ENCODE results near the gene MEIOB.
"Not testable (repeated sequence)": the region's sequence is repeated elsewhere in the genome, so short reads cannot be mapped to it uniquely, and the experiment has no call there.

The MEIOB gene, protein sequence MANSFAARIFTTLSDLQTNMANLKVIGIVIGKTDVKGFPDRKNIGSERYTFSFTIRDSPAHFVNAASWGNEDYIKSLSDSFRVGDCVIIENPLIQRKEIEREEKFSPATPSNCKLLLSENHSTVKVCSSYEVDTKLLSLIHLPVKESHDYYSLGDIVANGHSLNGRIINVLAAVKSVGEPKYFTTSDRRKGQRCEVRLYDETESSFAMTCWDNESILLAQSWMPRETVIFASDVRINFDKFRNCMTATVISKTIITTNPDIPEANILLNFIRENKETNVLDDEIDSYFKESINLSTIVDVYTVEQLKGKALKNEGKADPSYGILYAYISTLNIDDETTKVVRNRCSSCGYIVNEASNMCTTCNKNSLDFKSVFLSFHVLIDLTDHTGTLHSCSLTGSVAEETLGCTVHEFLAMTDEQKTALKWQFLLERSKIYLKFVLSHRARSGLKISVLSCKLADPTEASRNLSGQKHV

DNA sequence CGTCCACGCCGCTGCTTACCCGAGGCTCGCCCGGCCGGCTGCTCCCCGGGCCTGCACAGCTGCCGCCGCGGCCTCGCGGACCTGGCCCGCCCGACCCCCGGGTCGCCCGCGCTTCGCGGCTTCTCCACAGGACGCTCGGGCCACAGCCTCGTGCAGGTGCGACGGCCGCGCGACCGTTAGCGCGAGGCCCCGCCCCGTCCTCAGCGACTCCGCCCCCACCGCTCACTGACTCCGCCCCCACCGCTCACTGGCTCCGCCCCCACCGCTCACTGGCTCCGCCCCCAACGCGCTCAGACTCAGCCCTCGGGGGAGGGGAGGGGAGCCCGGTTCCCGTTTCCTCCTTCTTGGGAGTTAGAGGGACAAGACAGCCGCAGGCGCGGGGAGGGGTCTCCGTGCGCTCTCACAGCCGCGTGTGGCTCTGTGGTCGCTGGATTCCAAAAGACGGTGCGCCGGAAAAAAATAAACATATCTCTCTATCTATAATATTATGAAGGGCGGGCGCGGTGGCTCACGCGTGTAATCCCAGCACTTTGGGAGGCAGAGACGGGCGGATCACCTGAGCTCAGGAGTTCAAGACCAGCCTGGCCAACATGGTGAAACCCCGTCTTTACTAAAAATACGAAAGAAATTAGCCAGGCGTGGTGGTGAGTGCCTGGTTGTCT is at the start of gene MEIOB:
TSS of gene MEIOB (minus strand) at position 191 of the 662 bp plus-strand sequence. CDS start 3,989 bp downstream, outside the sequence.
- DNase-seq (ENCODE audit: low read depth, low spot score), result no peak
- peak within 1 kb of the TSS; percentile 83 for H3K27ac ChIP-seq

DNA sequence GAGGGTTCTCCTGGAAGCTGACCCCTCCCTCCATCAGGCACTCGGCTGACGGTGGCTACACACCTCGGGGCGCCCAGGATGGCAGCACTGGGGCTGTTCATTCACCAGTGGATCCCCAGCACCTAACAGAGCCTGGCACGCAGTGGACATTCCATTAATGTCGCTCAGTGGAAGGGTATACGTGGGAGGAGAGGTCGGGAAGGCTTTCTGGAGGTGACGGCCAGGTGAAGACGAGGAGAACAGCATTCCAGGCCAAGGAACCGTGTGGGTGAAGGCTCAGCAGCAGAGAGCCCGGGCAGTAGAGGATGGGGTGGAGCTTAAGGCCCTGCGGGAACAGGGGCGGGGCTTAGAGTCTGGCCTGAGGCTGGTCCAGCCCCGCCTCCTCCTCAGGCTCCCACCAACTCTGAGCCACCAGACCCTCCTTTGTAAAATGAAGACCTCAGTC is 48.8 kb upstream of the MEIOB start:
- no peak overlapping the region for H3K27ac ChIP-seq
- no peak for DNase-seq (ENCODE audit: low read depth, low spot score)

DNA sequence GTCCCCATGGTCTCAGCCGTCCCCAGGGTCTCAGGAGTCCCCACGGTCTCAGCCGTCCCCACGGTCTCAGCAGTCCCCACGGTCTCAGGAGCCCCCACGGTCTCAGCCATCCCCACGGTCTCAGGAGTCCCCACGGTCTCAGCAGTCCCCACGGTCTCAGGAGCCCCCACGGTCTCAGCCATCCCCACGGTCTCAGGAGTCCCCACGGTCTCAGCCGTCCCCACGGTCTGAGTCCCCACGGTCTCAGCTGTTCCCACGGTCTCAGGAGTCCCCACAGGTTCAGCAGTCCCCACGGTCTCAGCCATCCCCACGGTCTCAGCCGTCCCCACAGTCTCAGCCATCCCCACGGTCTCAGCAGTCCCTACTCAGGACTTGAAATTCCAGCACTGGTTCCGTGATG is 48.2 kb upstream of the MEIOB start:
- DNase-seq (ENCODE audit: low read depth, low spot score); H3K27ac ChIP-seq: not testable (repeated sequence)

DNA sequence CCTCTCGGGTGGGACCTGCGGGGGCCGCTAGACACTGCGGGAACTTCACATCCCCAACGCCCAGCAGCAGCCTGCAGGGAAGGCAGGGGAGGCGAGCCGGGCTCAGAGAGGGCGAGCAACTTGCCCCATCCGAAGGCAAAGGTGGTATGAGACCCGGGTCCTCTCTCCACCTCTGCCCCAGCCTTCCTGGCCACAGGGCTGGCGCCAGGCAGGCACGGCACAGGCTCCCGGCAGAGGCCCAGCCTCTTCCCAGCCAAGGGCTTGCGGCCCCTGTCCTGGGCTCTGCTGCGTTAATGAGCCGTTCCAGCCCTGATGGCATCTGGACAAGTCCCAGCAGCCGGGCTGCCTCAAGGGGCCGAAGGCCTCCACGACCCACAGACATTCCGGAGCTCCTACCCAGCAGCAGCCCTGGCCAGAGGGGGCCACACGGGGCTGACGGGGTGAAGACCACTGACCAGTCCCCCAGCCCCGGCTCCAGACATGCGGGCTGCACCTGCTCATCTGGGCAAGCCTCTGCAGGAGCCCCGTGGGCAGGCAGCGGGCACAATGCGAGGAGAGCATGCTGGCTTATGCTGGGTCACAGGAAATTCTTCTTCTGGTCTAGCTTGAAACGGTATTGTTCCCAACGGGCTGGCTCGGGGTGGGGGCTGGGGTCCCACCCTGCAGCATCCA is 47.5 kb upstream of the MEIOB start:
- DNase-seq (ENCODE audit: low read depth, low spot score), result no peak
- no peak overlapping the region for H3K27ac ChIP-seq

DNA sequence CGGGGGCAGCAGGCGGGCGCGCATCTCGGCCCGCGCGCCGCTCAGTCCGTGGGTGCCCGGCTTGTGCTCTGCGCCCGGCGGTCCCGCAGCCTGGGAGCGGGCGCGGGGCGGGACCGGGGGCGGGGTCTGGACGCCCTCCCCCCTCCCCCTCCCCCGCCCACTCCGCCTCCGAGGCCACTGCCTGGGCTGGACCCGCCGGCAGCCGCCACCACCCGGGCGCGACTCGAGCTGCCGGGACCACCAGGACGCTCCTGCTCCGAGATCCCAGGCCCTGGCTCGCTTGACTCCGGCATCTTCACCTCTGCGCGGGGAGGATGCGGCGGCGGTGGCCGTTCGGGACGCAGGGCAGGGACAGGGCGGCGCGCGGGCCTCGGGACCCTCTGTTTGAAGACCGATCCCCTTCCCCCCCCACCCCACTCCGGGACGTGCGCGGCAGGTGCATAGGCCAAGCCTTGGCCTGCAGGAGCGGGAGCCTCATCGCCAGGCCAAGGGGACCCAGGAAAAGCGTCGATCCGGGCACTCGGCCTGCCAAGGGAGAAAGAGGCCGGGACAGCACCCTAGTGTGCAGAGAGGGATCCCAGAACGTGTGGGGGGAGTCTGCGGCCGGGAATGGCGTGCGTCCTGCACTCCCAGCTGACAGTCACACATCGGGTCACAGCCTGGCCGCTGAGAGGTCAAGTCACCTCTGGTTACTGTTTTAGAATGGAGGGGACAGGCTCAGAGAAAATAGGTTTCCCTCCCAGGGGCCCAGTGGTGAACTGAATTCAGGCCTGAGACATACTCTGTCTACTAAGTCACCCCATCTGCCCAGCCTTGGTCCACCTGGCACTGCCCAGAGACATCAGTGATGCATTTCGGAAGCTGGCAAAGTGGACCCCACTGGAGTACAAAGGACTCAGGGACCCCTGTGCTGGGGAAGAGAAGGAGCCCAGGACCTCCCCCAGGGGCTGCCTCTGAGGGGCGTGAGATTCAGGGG is 46.7 kb upstream of the MEIOB start, which contains the start of gene HS3ST6:
TSS of gene HS3ST6 (minus strand) at position 65 of the 976 bp plus-strand sequence. CDS start 92 bp downstream, outside the sequence.
- DNase-seq (ENCODE audit: low read depth, low spot score), result no peak

DNA sequence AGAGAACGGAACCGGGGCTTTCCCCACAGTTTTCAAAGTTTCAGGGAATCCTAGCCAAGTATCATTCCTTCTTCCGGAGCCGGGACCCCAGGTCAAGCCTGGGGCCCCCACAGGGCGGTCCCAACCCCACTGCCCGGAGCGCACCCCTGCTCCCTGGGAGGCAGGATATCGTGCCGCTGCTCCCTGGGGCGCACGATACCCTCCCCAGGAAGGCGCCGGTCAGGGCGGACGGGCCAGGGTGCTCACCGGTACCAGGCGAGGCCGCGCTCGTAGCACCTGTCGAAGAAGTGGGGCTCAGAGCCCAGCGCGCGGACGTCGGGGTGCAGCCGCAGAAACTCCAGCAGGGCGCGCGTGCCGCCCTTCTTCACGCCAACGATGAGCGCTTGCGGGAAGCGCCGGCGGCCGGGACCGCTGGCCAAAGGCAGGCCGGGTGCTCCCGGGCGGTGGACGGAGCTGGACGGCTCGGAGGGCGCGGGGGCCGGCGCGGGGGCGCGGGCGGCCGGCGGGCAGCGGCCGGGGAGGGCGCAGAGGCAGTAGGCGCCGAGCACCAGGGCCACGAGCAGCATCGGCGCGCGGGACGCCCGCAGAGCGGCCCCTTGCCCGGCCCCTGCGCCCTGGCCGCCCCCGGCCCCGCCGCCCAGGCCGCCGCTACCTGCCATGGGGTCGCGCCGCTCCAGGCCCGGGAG is 45.8 kb upstream of the MEIOB start:
- DNase-seq (ENCODE audit: low read depth, low spot score), result no peak
- H3K27ac ChIP-seq, result no peak overlapping the region

More for the DNA sequence above, 46.7 kb upstream of the MEIOB start, which contains the start of gene HS3ST6:
- H3K27ac ChIP-seq, result no peak within 1 kb of the TSS

DNA sequence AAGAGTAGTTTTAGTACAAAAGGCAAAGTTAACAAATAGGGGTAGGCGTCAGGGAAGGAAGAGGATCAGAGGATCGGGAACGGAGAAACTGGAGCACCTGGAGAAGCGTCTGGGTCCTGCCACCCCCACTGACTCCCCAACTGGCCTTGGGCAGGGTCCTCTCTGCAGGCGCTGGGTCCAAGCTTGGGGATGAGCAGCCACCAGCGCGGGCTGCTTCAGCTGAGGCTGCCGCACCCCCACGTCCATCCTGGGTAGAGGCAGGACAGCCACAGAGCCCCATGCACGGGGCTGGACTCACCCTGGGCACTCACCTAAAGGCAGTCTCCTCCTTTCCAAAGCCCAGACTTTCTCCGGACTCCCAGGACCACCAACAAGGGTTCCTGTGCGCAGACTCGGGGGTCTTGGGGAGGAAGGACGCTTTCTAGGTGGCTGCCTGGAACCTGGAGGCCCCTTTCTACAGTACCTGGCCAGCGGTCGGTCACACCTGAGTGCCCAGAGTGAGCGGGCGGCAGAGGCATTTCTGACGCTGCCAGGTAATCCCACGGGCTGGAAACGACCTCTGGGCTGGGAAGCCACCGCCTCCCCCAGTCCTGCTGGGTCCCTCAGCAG is 45.2 kb upstream of the MEIOB start:
- no peak overlapping the region for H3K27ac ChIP-seq
- DNase-seq (ENCODE audit: low read depth, low spot score), result no peak

DNA sequence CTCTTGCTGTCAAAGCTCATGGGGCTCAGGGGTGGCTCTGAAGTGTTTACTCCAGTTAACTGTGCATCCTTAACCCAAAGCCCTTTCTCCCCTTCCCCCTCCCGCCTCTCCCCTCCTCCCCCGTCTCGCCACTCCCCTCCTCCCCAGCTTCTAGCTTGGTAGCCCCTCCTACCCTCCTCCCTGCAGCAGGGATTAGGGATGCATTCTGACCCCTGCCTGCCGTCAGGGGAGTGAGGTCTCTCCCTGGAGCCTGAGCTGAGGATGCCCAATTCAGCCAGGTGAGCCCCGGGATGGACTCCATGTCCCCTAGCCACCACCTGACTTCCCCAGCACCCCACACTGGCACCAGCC is 44.7 kb upstream of the MEIOB start:
- no peak overlapping the region for H3K27ac ChIP-seq
- DNase-seq (ENCODE audit: low read depth, low spot score), result no peak

DNA sequence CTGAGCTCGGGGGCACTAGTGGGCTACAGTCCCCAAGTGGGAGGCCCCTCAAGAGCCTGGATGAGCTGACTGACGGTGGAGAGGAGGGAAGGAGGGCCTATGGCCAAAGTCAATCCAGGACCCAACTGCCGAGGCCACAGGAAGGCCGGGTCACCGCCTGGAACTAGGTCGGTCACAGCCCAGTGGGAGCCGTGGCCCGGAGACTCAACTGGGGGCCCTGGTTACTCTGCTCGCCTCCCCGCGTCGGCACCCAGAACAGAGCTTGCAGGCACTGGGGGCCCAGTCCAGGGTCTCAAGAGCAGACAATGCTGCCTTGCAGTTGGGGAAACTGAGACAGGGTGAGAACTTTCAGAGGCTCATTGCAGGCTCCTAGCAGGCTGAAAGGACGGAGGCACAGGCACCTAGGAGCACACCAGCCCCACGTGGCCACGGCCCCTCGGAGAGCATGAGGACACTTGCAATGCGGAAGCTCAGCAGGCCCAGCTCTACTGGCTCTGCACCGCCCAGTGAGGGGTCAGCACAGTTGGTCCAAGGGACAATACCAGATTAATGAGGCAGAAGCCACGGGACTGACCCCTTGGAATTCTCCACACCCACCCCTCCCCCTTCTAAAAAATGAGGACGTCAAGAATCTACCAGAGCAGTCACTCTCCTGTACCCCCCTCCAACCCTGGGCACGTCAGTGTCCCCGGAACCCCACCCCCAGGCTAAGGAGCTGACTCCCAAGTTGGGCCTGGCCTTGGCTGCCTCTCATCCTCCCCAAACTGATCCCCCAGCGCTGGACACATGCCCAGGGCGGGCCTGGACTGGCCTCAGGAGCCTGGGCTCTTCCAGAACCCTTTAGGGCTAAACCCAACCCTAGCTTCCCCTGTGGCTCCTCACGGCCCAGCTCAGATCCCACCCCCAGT is 44.0 kb upstream of the MEIOB start:
- DNase-seq (ENCODE audit: low read depth, low spot score), result no peak

DNA sequence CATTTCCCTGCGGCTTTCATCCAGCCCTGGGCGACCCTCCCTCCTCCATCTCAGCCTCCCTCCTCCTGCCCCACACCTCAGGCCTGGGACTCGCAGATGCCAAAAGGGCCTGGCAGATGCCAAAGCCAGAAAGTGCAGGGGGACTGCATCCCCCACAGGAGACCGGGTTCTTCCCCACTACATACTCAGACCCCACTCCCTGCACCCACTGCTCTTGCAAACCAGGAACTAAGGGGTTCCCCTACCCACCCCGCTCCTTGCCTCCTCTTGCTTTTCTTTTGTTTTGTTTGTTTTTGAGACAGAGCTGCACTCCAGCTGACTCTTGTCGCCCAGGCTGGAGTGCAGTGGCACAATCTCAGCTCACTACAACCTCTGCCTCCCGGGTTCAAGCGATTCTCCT is 43.0 kb upstream of the MEIOB start:
- no peak for DNase-seq (ENCODE audit: low read depth, low spot score)

More for the DNA sequence above, 44.0 kb upstream of the MEIOB start:
- H3K27ac ChIP-seq, result no peak overlapping the region

DNA sequence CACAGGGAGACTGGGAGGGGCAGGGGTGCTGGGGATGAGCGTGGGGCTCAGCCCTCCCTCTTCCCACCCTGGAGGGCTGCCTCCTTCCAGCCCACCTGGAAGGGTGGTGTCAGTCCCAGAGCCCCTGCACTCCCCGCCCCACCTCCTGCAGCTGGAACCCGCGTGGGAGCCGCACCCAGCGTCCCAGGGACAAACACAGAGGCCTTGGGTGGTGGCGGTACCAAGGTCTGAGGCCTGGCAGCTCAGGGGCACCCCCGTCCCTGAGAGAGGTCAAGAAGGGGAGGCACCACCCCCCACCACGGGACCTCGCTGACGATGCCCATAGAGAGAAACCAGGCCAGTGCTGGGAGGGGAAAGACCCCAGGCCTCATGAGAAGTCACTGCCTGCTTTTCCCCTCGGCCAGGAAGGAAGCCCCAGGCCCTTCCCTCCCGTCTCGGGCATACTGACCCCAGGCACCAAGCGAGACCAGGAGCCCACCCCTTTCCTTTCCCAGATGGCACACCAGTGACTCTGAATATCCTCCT is 42.2 kb upstream of the MEIOB start:
- no peak overlapping the region for H3K27ac ChIP-seq
- no peak for DNase-seq (ENCODE audit: low read depth, low spot score)

More for the DNA sequence above, 43.0 kb upstream of the MEIOB start:
- no peak overlapping the region for H3K27ac ChIP-seq

DNA sequence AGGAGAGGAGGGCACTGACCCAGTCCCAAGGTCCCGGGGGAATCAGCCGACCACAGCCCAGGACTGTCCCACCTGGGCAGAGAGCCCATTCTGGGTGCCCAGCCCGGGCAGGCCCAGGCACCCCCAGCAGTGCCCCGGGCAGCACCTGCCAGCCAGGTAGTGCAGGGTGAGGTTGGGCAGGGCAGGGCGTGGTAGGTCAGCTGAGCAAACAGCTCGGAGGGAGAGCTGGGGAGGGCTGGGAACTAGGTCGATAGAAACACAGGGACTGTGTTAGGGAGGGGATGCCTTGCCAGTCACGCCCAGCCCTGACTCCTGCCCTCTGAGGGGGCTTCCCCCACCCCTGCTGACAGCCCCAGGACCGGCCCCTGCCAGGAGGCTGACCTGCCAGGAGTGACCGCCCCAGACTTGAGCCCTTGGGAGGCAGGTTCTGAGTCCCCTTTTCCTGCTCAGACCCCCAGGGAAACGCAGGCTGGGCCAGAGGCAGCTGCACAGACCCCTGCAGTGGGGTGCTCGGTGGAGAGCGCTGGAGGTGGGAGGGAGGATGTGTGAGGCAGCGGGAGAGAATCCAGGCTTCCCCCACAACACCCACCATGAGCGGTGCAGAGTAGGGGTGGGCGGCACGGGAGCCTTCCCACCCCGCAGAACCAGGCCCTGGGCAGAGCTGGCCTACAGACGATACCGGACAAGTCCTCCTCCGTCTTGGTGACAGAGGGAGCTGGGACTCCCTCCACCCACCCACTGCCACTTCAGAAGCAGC is 41.5 kb upstream of the MEIOB start:
- no peak overlapping the region for H3K27ac ChIP-seq
- DNase-seq (ENCODE audit: low read depth, low spot score), result peak; percentile 22

DNA sequence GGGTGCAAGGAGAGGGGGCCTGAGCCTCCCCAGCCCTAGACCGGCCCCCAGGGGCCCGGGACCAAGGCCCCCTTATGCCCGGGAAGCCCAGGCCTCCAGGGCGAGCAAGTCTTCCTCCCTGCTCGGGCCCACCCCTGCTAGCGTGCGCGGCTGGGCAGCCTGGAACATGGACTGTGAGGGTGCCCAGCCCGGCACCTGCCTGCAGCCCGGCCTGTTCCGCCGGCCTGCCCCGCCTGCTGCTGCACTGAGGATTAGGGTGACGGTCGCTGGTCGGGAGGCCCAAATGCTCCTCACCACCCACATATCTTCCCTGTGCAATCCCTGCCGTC is 40.2 kb upstream of the MEIOB start:
- no peak overlapping the region for H3K27ac ChIP-seq
- DNase-seq (ENCODE audit: low read depth, low spot score), result no peak

DNA sequence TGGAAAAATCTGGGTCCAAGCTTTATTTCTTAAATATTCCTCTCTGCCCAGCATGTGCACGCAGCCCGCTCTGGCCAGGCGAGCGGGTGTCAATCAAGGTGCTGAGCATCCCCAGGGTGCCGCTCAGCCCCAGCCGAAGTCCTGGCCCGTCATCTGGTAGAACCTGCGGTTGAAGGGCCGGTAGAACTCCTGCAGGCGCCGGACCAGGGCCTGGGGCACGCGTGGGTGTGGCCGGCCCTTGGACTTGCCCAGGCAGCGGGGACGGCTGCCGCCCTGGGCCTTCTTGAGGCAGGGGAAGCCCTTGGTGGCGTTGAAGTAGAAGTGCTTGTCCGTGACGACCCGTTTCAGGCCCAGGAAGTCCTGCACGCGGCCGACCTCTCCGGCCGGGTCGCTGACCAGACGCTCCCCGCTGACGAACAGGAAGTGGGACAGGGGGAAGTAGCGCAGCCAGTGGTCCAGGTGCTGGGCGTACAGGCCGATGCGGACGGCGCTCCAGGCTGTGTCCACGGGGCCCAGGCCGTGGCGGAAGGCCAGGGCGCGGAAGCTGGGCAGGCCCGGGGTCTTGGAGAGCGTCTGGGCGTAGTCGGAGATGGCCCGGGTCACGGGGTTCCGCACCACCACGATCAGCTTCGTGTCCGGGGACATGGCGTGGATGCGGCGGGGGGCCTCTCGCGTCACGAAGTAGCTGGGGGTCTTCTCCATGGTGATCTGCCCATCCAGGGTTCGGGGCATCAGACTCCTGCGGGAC is 39.7 kb upstream of the MEIOB start:
- H3K27ac ChIP-seq, result no peak overlapping the region
- DNase-seq (ENCODE audit: low read depth, low spot score), result no peak

DNA sequence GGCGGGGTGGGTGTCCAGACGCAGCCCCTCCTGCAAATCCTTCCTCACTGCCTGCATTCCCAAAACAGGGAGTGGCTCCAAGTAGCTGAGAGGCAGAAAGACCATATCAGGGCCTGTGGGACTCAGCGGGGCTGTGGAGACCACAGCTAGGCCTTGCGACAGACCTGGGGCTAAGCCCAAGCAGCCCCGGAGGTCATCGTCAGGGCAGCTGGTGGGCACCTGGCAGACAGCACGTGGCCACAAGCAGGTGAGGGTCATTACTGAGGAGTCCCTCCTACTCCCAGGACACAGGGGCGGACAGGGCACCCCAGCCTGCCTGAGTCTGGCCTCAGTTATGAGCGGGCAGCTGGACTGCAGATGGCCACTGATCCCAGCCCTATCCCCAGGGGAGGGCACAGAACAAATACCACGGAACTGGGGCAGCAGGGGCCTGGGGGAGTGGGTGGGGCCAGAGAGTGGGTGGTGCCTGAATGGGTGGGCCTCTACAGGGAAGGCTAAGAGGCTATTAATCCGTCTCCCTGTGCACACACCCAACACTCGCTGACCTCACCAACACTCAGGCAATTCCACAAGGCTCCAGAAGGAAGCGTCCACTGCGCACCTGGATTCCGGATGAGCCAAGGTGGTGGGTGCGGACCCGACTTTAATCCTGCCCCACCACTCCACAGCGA is 37.7 kb upstream of the MEIOB start:
- no peak overlapping the region for H3K27ac ChIP-seq
- no peak for DNase-seq (ENCODE audit: low read depth, low spot score)

DNA sequence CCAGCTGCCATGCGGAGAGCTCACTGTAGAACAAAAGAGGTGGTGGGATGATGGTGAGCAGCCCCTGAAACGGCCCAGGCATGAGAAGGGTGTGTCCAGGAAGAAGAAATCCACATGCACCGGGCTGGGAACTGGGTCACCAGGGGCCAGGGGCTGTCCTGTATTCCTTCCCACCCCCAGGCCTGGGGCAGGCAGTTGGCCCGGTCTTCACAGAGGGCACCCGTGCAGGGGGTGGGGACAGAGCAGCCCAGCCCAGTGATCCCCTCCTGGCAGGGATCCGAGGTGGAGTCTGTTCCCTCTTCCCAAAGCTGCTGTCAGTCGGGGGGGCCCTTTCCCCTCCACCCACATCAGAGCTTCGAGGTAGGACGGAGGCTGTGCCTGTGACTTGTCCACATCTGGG is 37.0 kb upstream of the MEIOB start:
- no peak overlapping the region for H3K27ac ChIP-seq
- DNase-seq (ENCODE audit: low read depth, low spot score), result no peak
